Choroid plexus epithelial cell (primary cell): ENCODE data around the gene UBA52.

Experiments used
- DNase-seq: peaks from one replicate; pipeline ENCODE4 v3.0.0-alpha.2; 2010; ENCODE audit warnings: low read depth
- H3K4me3 ChIP-seq: 2 replicates; pipeline ENCODE4 v1.5.1; 2011; ENCODE audit warnings: low read depth, mild to moderate bottlenecking, control low read depth, low read length, moderate library complexity
- TF ChIP-seq, protein P1 (sequence below): conservative IDR thresholded peaks from 2 replicates; pipeline ENCODE4 v1.5.1; 2011; ENCODE audit warnings: low read depth, mild to moderate bottlenecking, control low read depth, inconsistent platforms, low read length, moderate library complexity

UBA52 gene

DNA sequence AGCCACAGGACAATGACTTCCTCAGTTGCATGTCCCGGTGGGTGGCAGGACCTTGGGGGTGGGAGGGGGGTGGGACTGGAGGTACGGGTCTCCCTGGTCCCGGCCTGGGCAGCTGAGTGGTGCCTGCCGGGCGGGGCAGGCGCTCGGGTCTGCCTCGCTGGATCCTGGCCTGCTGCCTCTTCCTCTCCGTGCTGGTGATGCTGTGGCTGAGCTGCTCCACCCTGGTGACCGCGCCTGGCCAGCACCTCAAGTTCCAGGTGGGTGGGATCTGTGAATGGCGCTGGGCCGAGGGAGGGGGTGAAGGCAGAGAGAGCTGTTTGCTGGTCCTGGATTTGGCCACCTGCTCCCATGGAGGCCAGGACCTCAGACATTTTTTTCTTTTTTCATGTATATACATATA lies 46.6 kb downstream of the UBA52 start:
- TF ChIP-seq, protein P1, sequence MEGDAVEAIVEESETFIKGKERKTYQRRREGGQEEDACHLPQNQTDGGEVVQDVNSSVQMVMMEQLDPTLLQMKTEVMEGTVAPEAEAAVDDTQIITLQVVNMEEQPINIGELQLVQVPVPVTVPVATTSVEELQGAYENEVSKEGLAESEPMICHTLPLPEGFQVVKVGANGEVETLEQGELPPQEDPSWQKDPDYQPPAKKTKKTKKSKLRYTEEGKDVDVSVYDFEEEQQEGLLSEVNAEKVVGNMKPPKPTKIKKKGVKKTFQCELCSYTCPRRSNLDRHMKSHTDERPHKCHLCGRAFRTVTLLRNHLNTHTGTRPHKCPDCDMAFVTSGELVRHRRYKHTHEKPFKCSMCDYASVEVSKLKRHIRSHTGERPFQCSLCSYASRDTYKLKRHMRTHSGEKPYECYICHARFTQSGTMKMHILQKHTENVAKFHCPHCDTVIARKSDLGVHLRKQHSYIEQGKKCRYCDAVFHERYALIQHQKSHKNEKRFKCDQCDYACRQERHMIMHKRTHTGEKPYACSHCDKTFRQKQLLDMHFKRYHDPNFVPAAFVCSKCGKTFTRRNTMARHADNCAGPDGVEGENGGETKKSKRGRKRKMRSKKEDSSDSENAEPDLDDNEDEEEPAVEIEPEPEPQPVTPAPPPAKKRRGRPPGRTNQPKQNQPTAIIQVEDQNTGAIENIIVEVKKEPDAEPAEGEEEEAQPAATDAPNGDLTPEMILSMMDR = no peak
- DNase-seq = no peak

DNA sequence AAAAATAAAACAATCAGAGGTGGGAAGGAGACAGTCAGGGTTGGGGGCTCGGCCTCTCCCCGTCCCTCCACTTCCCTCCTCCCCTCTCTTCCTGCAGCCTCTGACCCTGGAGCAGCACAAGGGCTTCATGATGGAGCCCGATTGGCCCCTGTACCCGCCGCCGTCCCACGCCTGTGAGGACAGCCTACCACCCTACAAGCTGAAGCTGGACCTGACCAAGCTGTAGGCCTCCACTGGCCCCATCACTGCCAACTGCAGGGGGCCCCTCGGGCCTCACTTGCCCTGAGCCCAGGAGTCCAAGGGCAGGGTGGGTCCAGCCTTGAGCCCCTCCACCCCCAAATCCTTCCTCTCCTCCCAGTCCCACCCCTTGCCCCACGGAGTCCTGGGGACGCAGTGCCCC lies 48.7 kb downstream of the UBA52 start:
- TF ChIP-seq, protein P1 = no peak
- DNase-seq = no peak
- no peak overlapping the region for H3K4me3 ChIP-seq

More for the DNA sequence above, 46.6 kb downstream of the UBA52 start:
- H3K4me3 ChIP-seq = no peak overlapping the region

DNA sequence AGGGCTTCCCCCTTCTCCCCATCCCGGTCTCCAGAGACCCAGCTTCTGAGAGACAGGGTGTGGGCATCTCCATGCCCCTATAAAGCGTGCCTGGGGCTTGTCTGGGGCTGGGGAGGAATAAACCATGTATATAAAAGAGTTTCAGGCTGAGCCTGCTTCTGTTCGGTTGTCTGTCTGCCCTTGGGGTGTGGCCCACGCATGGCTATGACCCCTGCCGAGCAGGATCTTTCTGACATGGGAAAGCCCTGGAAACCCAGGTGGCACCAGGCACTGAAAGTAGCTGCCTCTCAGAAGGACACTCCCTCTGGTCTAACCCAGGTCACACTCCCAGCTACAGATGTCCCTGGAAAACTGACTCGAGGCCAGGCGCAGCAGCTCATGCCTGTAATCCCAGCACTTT lies 49.2 kb downstream of the UBA52 start:
- TF ChIP-seq, protein P1 = no peak
- no peak overlapping the region for H3K4me3 ChIP-seq
- no peak for DNase-seq

DNA sequence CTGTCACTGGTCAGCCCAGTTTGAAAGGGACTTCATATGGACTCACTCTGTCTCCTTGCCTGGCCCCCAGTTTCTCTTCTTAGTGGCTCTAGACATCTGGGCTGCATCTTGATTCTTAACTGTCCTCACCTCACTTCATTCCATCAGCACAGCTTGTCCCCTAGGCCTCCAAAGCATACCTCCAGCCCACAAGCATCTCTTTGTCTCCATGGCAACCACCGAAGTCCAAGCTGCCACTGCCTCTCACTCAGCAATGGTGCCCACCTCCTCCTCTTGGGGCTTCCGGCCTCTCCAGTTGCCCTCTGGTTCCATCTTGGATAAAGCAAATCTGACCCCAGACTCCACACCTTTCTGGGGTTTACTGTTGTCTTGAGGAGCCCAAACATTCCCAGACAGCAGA lies 55.2 kb downstream of the UBA52 start:
- DNase-seq = peak; percentile 60
- TF ChIP-seq, protein P1 = no peak
- H3K4me3 ChIP-seq = no peak overlapping the region
